Measurements from ENCODE around the gene PLXNB2. TPM values are rescaled to one million over a fixed set of nuclear protein-coding genes. Genes with fewer than 3 reads are reported as not detected.

Gene PLXNB2
- total RNA-seq, 2 donors from 2014 or later, result 169 to 218 TPM

- DNase-seq (ENCODE audit: low spot score) (no peak), ATAC-seq (ENCODE audit: insufficient number of reproducible peaks, low FRiP score, low read depth) (no peak)
- Histone ChIP-seq H3K4me1 (ENCODE audit: control insufficient read depth in 1 of 2, low read depth in 2 of 2) (no peaks in the 10 kb centered on the region), H3K36me3 (peaks cover 84% of the 10 kb centered on the region), H3K27me3 (replicated peaks; ENCODE audit: insufficient read depth) (no peaks in the 10 kb centered on the region), H3K27ac (no peak overlapping the region), H3K9me3 (no peaks in the 10 kb centered on the region), H3K4me3 (no peak overlapping the region)
- no peak for TF ChIP-seq CTCF (IDR thresholded peaks at IDR 0.05)
These were observed 25.5 kb downstream of the PLXNB2 start for GRCh38 chr22:50281957-50282356.

- Histone ChIP-seq H3K27ac (no peak overlapping the region), H3K27me3 (replicated peaks; ENCODE audit: insufficient read depth) (no peaks in the 10 kb centered on the region), H3K4me1 (ENCODE audit: control insufficient read depth in 1 of 2, low read depth in 2 of 2) (no peaks in the 10 kb centered on the region), H3K9me3 (no peaks in the 10 kb centered on the region), H3K4me3 (no peak overlapping the region), H3K36me3 (peaks cover 82% of the 10 kb centered on the region)
- no peak for TF ChIP-seq CTCF (IDR thresholded peaks at IDR 0.05)
- ATAC-seq (ENCODE audit: insufficient number of reproducible peaks, low FRiP score, low read depth) (no peak), DNase-seq (ENCODE audit: low spot score) (no peak)
These were observed 26.1 kb downstream of the PLXNB2 start for GRCh38 chr22:50281384-50281760.

- TF ChIP-seq CTCF (IDR thresholded peaks at IDR 0.05), result no peak
- no peak for DNase-seq (ENCODE audit: low spot score)
- Histone ChIP-seq H3K4me1 (ENCODE audit: control insufficient read depth in 1 of 2, low read depth in 2 of 2) (no peaks in the 10 kb centered on the region), H3K9me3 (no peaks in the 10 kb centered on the region), H3K27me3 (replicated peaks; ENCODE audit: insufficient read depth) (no peaks in the 10 kb centered on the region), H3K36me3 (peaks cover 77% of the 10 kb centered on the region), H3K27ac (no peak overlapping the region), H3K4me3 (no peak overlapping the region)
- ATAC-seq (ENCODE audit: insufficient number of reproducible peaks, low FRiP score, low read depth), result no peak
These were observed 26.6 kb downstream of the PLXNB2 start for GRCh38 chr22:50280708-50281383.

GRCh38 chr22:50280022-50280707 is 27.3 kb downstream of the PLXNB2 start:
- Histone ChIP-seq H3K4me3 (no peak overlapping the region), H3K27me3 (replicated peaks; ENCODE audit: insufficient read depth) (no peaks in the 10 kb centered on the region), H3K36me3 (peaks cover 78% of the 10 kb centered on the region), H3K4me1 (ENCODE audit: control insufficient read depth in 1 of 2, low read depth in 2 of 2) (no peaks in the 10 kb centered on the region), H3K27ac (no peak overlapping the region), H3K9me3 (no peaks in the 10 kb centered on the region)
- no peak for DNase-seq (ENCODE audit: low spot score)
- no peak for ATAC-seq (ENCODE audit: insufficient number of reproducible peaks, low FRiP score, low read depth)
- no peak for TF ChIP-seq CTCF (IDR thresholded peaks at IDR 0.05)

- Histone ChIP-seq H3K4me3 (no peak overlapping the region), H3K36me3 (peaks cover 78% of the 10 kb centered on the region), H3K9me3 (no peaks in the 10 kb centered on the region), H3K27me3 (replicated peaks; ENCODE audit: insufficient read depth) (no peaks in the 10 kb centered on the region), H3K4me1 (ENCODE audit: control insufficient read depth in 1 of 2, low read depth in 2 of 2) (no peaks in the 10 kb centered on the region), H3K27ac (no peak overlapping the region)
- no peak for TF ChIP-seq CTCF (IDR thresholded peaks at IDR 0.05)
- ATAC-seq (ENCODE audit: insufficient number of reproducible peaks, low FRiP score, low read depth) (no peak), DNase-seq (ENCODE audit: low spot score) (no peak)
These were observed 28.4 kb downstream of the PLXNB2 start for GRCh38 chr22:50278956-50279619.
